ENCODE data around the gene IL19. TPM values are rescaled to one million over a fixed set of nuclear protein-coding genes. Genes with fewer than 3 reads are reported as not detected.

Gene IL19
- total and polyA plus RNA-seq, 9 of the 15 experiments (the other 6 are each of a cell fraction or from before 2014, with no cell fraction given) = not detected

DNA sequence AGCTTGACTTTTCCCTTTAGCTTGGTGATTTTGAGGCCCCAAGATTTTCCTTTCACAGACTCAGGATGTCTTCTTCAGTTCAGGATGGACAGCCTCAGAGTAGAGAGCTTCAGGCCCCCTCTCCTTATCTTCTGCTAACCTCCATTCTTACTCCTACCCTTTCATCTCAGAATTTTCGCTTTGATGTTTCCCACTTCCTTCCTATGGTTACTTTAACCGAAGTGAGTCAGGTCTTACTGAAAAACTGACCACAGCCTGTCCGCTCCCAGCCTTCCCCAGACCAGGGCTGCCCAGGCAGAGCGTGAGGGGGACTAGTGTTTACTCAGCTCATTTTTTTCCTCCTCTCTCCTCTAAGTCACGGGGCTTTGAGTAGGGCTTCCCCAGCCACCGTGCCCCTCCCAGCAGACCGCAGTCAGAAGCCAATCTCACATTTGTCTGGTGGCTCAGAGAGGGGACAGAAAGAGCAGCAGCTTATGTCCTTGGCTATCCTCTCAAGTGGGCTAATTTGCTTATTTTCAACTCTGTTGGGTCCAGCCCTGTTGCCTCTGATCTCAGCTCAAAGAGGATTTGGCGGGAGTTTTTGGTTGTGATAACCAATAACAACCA, 4.2 kb upstream of the IL19 start (continued):
- TF ChIP-seq ZBTB43 (CRISPR knock-in tag; IDR thresholded peaks at IDR 0.05) = no peak
- TF ChIP-seq SMAD3 (CRISPR knock-in tag; conservative IDR thresholded peaks at IDR 0.05) = 0 out of 2 replicates have a peak, but pooled peaks have one; percentile 15
- TF ChIP-seq MAX (CRISPR knock-in tag; IDR thresholded peaks at IDR 0.05) = peak; percentile 23; the same call in 1 of the 2 replicates
- peak; percentile 100 for TF ChIP-seq LEF1 (IDR thresholded peaks at IDR 0.05)
- TF ChIP-seq MCM7 (IDR thresholded peaks at IDR 0.05) = no peak
- peak; percentile 88; the same call in 1 of the 2 replicates for TF ChIP-seq RNF2 (IDR thresholded peaks at IDR 0.05)
- TF ChIP-seq SMARCC2 (IDR thresholded peaks at IDR 0.05; ENCODE audit: low read depth) = peak; percentile 54; the same call in 1 of the 2 replicates
- no peak for TF ChIP-seq BDP1 (IDR thresholded peaks at IDR 0.05; ENCODE audit: insufficient read depth, insufficient read length)
- no peak for TF ChIP-seq SAFB2 (IDR thresholded peaks at IDR 0.05; ENCODE audit: borderline replicate concordance, low read depth, low read length, severe bottlenecking)
- TF ChIP-seq MEIS2 (IDR thresholded peaks at IDR 0.05; ENCODE audit: partially characterized antibody) = peak; percentile 35
- TF ChIP-seq TRIM24 (IDR thresholded peaks at IDR 0.05) = peak in 1 of 2 experiments; percentile 58; a peak in 1 of 4 replicates
- TF ChIP-seq BRF1 (IDR thresholded peaks at IDR 0.05; ENCODE audit: borderline replicate concordance, extremely low read depth, insufficient read length) = no peak
- TF ChIP-seq EP300 (IDR thresholded peaks at IDR 0.05; ENCODE audit: low read length) = peak; percentile 75
- TF ChIP-seq, protein P1, sequence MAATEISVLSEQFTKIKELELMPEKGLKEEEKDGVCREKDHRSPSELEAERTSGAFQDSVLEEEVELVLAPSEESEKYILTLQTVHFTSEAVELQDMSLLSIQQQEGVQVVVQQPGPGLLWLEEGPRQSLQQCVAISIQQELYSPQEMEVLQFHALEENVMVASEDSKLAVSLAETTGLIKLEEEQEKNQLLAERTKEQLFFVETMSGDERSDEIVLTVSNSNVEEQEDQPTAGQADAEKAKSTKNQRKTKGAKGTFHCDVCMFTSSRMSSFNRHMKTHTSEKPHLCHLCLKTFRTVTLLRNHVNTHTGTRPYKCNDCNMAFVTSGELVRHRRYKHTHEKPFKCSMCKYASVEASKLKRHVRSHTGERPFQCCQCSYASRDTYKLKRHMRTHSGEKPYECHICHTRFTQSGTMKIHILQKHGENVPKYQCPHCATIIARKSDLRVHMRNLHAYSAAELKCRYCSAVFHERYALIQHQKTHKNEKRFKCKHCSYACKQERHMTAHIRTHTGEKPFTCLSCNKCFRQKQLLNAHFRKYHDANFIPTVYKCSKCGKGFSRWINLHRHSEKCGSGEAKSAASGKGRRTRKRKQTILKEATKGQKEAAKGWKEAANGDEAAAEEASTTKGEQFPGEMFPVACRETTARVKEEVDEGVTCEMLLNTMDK (IDR thresholded peaks at IDR 0.05; ENCODE audit: borderline replicate concordance, insufficient read depth, low read depth, low read length, poor library complexity, severe bottlenecking) = no peak
- TF ChIP-seq CBX2 (IDR thresholded peaks at IDR 0.05; ENCODE audit: insufficient read depth, low read length, poor library complexity, severe bottlenecking) = no peak
- TF ChIP-seq, protein P2, sequence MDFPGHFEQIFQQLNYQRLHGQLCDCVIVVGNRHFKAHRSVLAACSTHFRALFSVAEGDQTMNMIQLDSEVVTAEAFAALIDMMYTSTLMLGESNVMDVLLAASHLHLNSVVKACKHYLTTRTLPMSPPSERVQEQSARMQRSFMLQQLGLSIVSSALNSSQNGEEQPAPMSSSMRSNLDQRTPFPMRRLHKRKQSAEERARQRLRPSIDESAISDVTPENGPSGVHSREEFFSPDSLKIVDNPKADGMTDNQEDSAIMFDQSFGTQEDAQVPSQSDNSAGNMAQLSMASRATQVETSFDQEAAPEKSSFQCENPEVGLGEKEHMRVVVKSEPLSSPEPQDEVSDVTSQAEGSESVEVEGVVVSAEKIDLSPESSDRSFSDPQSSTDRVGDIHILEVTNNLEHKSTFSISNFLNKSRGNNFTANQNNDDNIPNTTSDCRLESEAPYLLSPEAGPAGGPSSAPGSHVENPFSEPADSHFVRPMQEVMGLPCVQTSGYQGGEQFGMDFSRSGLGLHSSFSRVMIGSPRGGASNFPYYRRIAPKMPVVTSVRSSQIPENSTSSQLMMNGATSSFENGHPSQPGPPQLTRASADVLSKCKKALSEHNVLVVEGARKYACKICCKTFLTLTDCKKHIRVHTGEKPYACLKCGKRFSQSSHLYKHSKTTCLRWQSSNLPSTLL (IDR thresholded peaks at IDR 0.05) = no peak
- TF ChIP-seq CSDE1 (IDR thresholded peaks at IDR 0.05) = no peak
- TF ChIP-seq SPI1 (IDR thresholded peaks at IDR 0.05; ENCODE audit: borderline replicate concordance, low read depth, low read length) = peak; percentile 87
- TF ChIP-seq EZH2 (IDR thresholded peaks at IDR 0.05; ENCODE audit: borderline replicate concordance, low read depth, low read length) = no peak
- peak; percentile 71; the same call in 1 of the 2 replicates for TF ChIP-seq FOXP4 (CRISPR knock-in tag; IDR thresholded peaks at IDR 0.05; ENCODE audit: borderline replicate concordance)
- TF ChIP-seq SMARCE1 (IDR thresholded peaks at IDR 0.05) = peak; percentile 93

Data from K562 (cell line).